ENCODE measurements around the gene FER. TPM values are rescaled to one million over a fixed set of nuclear protein-coding genes. Genes with fewer than 3 reads are reported as not detected.

Gene FER
- total RNA-seq, 1 experiment from 2014 or later, result 18.0 TPM

- Mint-ChIP-seq H3K27ac (no peak overlapping the region), H3K27me3 (ENCODE audit: low read depth) (no peaks in the 10 kb centered on the region), H3K4me3 (no peak overlapping the region), H3K9me3 (no peaks in the 10 kb centered on the region), H3K4me1 (peaks cover 4% of the 10 kb centered on the region in 2 experiments; a peak in 3 of 4 replicates), H3K36me3 (ENCODE audit: insufficient read depth in 1 of 3, low read depth in 3 of 3) (no peaks in the 10 kb centered on the region)
- H3K9ac ChIP-seq (ENCODE audit: extremely low read depth, insufficient read length, low read length), result no peak overlapping the region
- H3K27ac ChIP-seq (ENCODE audit: insufficient read length, low read depth, low read length), result no peak overlapping the region
- H3T11ph ChIP-seq (ENCODE audit: low read length), result no peak overlapping the region
- H3K79me2 ChIP-seq (ENCODE audit: insufficient read depth, low read length), result no peaks in the 10 kb centered on the region
- no peak overlapping the region for H3K18ac ChIP-seq (ENCODE audit: insufficient read length, low read depth, low read length)
- no peak overlapping the region for H4K8ac ChIP-seq (replicated peaks; ENCODE audit: insufficient read length, low read depth, low read length)
- H3K4me1 ChIP-seq (ENCODE audit: insufficient read depth, low read length), result no peaks in the 10 kb centered on the region
- H3K14ac ChIP-seq (ENCODE audit: insufficient read depth, low read length), result no peak overlapping the region
- no peaks in the 10 kb centered on the region for H4K20me1 ChIP-seq (ENCODE audit: control insufficient read depth, insufficient read depth, insufficient read length)
- no peaks in the 10 kb centered on the region for H3K27me3 ChIP-seq (ENCODE audit: insufficient read depth, low read length)
- no peak overlapping the region for H4K91ac ChIP-seq (ENCODE audit: insufficient read length, low read depth, low read length)
- no peak overlapping the region for H2BK120ac ChIP-seq (ENCODE audit: low read depth, low read length, poor library complexity, severe bottlenecking)
- no peaks in the 10 kb centered on the region for H3K9me3 ChIP-seq (ENCODE audit: control insufficient read depth, low read depth, low read length)
- H3K56ac ChIP-seq (ENCODE audit: insufficient read length, low read depth, low read length), result no peak overlapping the region
- H4K5ac ChIP-seq (ENCODE audit: insufficient read length, low read depth, low read length), result no peak overlapping the region
- H3K4me2 ChIP-seq (ENCODE audit: insufficient read depth, insufficient read length, low read length), result no peak overlapping the region
- H2BK5ac ChIP-seq (ENCODE audit: insufficient read length, low read length), result no peak overlapping the region
- TF ChIP-seq, protein P1, sequence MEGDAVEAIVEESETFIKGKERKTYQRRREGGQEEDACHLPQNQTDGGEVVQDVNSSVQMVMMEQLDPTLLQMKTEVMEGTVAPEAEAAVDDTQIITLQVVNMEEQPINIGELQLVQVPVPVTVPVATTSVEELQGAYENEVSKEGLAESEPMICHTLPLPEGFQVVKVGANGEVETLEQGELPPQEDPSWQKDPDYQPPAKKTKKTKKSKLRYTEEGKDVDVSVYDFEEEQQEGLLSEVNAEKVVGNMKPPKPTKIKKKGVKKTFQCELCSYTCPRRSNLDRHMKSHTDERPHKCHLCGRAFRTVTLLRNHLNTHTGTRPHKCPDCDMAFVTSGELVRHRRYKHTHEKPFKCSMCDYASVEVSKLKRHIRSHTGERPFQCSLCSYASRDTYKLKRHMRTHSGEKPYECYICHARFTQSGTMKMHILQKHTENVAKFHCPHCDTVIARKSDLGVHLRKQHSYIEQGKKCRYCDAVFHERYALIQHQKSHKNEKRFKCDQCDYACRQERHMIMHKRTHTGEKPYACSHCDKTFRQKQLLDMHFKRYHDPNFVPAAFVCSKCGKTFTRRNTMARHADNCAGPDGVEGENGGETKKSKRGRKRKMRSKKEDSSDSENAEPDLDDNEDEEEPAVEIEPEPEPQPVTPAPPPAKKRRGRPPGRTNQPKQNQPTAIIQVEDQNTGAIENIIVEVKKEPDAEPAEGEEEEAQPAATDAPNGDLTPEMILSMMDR (conservative IDR thresholded peaks at IDR 0.05), result no peak
- H2BK12ac ChIP-seq (ENCODE audit: insufficient read length, low read depth, low read length), result no peak overlapping the region
- peak overlapping the region; percentile 75 for H2AFZ ChIP-seq (ENCODE audit: low read length)
- H3K23me2 ChIP-seq (ENCODE audit: insufficient read length, low read depth, low read length, poor library complexity, severe bottlenecking), result no peaks in the 10 kb centered on the region
- H2AK5ac ChIP-seq (ENCODE audit: insufficient read length, low read length), result no peak overlapping the region
- DNase-seq, result no peak
- H2BK20ac ChIP-seq (ENCODE audit: low read depth, low read length, poor library complexity, severe bottlenecking), result no peak overlapping the region
- H2BK15ac ChIP-seq (ENCODE audit: low read depth, low read length), result no peak overlapping the region
- H3K4ac ChIP-seq (ENCODE audit: low read depth, low read length), result no peak overlapping the region
- no CpG with 5 or more reads among the region's 5 CpGs for WGBS (ENCODE audit: extremely low coverage, insufficient read length, low lambda C conversion rate)
- H3K79me1 ChIP-seq (ENCODE audit: insufficient read depth, low read depth, low read length, poor library complexity, severe bottlenecking), result no peaks in the 10 kb centered on the region
- no peak overlapping the region for H3K23ac ChIP-seq (ENCODE audit: insufficient read length, low read depth, low read length)
Observed at GRCh38 chr5:108735790-108736189, 11.9 kb upstream of the FER start.
